H1 (cell line): ENCODE results near the gene OGG1. TPM values are rescaled to one million over a fixed set of nuclear protein-coding genes. Genes with fewer than 3 reads are reported as not detected.

ENCODE experiments used
- CTCF ChIA-PET: fragments of 300-600 bp; sonication (Branson Sonifier 250); formaldehyde crosslinking; loops from one replicate; lab custom pipeline; 2021; ENCODE audit not compliant: partially characterized antibody; lab: Charles Lee
- POLR2A ChIA-PET: fragments of 300-600 bp; sonication (Branson Sonifier 250); formaldehyde crosslinking; loops from one replicate; lab custom pipeline; 2021; ENCODE audit warnings: inconsistent platforms; ENCODE audit not compliant: partially characterized antibody; lab: Charles Lee
- DNase-seq, 2 experiments: peaks; one replicate each; pipeline versions ENCODE4 v3.0.0 to v3.0.0-alpha.2; 2010 to 2022; ENCODE audit warnings: low spot score in 2 of 2, low read depth in 1 of 2, mixed read lengths in 1 of 2
- FAIRE-seq: peaks from 2 replicates; lab custom pipeline; 2011; peaks lifted over from hg19 to GRCh38; lab: Jason Lieb, UNC
- H2AFZ ChIP-seq: 2 replicates; pipeline ENCODE4 v1.8.1; 2012; ENCODE audit warnings: low read length, inconsistent platforms
- H2AK5ac ChIP-seq: 2 replicates; pipeline ENCODE4 v1.6.1; 2013; ENCODE audit warnings: low read depth, low read length
- H2BK120ac ChIP-seq: replicated peaks from 2 replicates; pipeline ENCODE3; 2013; ENCODE audit warnings: low read depth, low read length, inconsistent platforms
- H2BK12ac ChIP-seq: 2 replicates; pipeline ENCODE4 v1.6.1; 2013; ENCODE audit warnings: low read depth, low read length
- H2BK15ac ChIP-seq: 2 replicates; pipeline ENCODE4 v1.6.1; 2013; ENCODE audit warnings: low read length
- H2BK20ac ChIP-seq: 2 replicates; pipeline ENCODE4 v1.6.1; 2013; ENCODE audit warnings: low read length
- H2BK5ac ChIP-seq: 2 replicates; pipeline ENCODE4 v1.6.1; 2013; ENCODE audit warnings: low read depth, low read length
- H3K14ac ChIP-seq: 2 replicates; pipeline ENCODE4 v1.6.1; 2013; ENCODE audit warnings: inconsistent platforms; ENCODE audit not compliant: insufficient read length
- H3K18ac ChIP-seq: 2 replicates; pipeline ENCODE4 v1.6.1; 2013; ENCODE audit warnings: low read length; ENCODE audit errors: extremely low read depth
- H3K23ac ChIP-seq: 2 replicates; pipeline ENCODE4 v1.6.1; 2013; ENCODE audit warnings: inconsistent platforms; ENCODE audit not compliant: insufficient read length
- H3K23me2 ChIP-seq: 2 replicates; pipeline ENCODE4 v1.6.1; 2013; ENCODE audit warnings: low read depth, low read length
- H3K27ac ChIP-seq: 2 replicates; pipeline ENCODE4 v1.6.1; 2011; ENCODE audit warnings: low read depth, low read length, inconsistent platforms
- H3K27me3 ChIP-seq, 4 experiments: replicated peaks in 1 of 4; 1 replicate in 1 of 4; 2 replicates in 3 of 4; pipeline versions ENCODE4 v1.6.1 to v1.8.1; 2011 to 2013; ENCODE audit warnings: low read length in 3 of 4, mild to moderate bottlenecking in 3 of 4, inconsistent platforms in 2 of 4, mixed read lengths in 2 of 4, moderate library complexity in 1 of 4; ENCODE audit not compliant: control insufficient read depth in 3 of 4, insufficient read depth in 3 of 4; ENCODE audit errors: extremely low read depth in 1 of 4
- H3K36me3 ChIP-seq, 4 experiments: 2 replicates each; pipeline versions ENCODE4 v1.6.1 to v1.8.1; 2011 to 2013; ENCODE audit warnings: mild to moderate bottlenecking in 4 of 4, low read length in 3 of 4, moderate library complexity in 2 of 4, control low read depth in 1 of 4, inconsistent platforms in 1 of 4; ENCODE audit not compliant: insufficient read depth in 4 of 4, control insufficient read depth in 2 of 4
- H3K4ac ChIP-seq: replicated peaks from 2 replicates; pipeline ENCODE3; 2013; ENCODE audit warnings: low read length, low read depth, mixed read lengths, inconsistent platforms; ENCODE audit not compliant: insufficient read length
- H3K4me1 ChIP-seq, 4 experiments: replicated peaks in 1 of 4; 1 replicate in 1 of 4; 2 replicates in 3 of 4; pipeline versions ENCODE4 v1.6.1 to v1.8.1; 2011 to 2013; ENCODE audit warnings: low read length in 3 of 4, inconsistent platforms in 2 of 4, mixed read lengths in 1 of 4; ENCODE audit not compliant: insufficient read depth in 4 of 4, control insufficient read depth in 3 of 4
- H3K4me2 ChIP-seq, 2 experiments: 2 replicates each; pipeline versions ENCODE4 v1.6.1 to v1.8.1; 2011 to 2013; ENCODE audit warnings: low read depth in 2 of 2, low read length in 2 of 2, control low read depth in 1 of 2, inconsistent platforms in 1 of 2, mild to moderate bottlenecking in 1 of 2; ENCODE audit not compliant: insufficient read depth in 1 of 2
- H3K4me3 ChIP-seq, 4 experiments: fragments of 200-600, 300-600 bp in 1 of 4; sonication (generic), shearing (Covaris generic), sonication (Bioruptor Twin) in 1 of 4; 2 replicates each; pipeline versions ENCODE4 v1.5.1 to v1.8.1; 2011 to 2016; ENCODE audit warnings: low read length in 4 of 4, low read depth in 3 of 4, control low read depth in 2 of 4, inconsistent platforms in 2 of 4, mild to moderate bottlenecking in 2 of 4, mixed read lengths in 1 of 4, moderate library complexity in 1 of 4; ENCODE audit not compliant: insufficient read depth in 2 of 4; ENCODE audit errors: extremely low read depth in 1 of 4
- H3K56ac ChIP-seq: replicated peaks from 2 replicates; pipeline ENCODE3; 2013; ENCODE audit warnings: low read depth, mild to moderate bottlenecking, mixed read lengths, low read length, inconsistent platforms; ENCODE audit not compliant: insufficient read length
- H3K79me1 ChIP-seq: 2 replicates; pipeline ENCODE4 v1.6.1; 2013; ENCODE audit warnings: low read depth, low read length, control low read depth
- H3K79me2 ChIP-seq, 2 experiments: 2 replicates each; pipeline versions ENCODE4 v1.6.1 to v1.8.1; 2012 to 2013; ENCODE audit warnings: low read length in 2 of 2, mild to moderate bottlenecking in 2 of 2, inconsistent platforms in 1 of 2; ENCODE audit not compliant: insufficient read depth in 2 of 2, control insufficient read depth in 1 of 2
- H3K9ac ChIP-seq, 4 experiments: replicated peaks in 1 of 4; 1 replicate in 1 of 4; 2 replicates in 3 of 4; pipeline versions ENCODE4 v1.6.1 to v1.8.1; 2011 to 2013; ENCODE audit warnings: low read depth in 3 of 4, low read length in 3 of 4, control low read depth in 2 of 4, mild to moderate bottlenecking in 2 of 4, moderate library complexity in 2 of 4, inconsistent platforms in 1 of 4; ENCODE audit errors: extremely low read depth in 1 of 4
- H3K9me3 ChIP-seq, 2 experiments: 2 replicates each; pipeline versions ENCODE4 v1.6.1 to v1.8.1; 2012 to 2013; ENCODE audit warnings: mild to moderate bottlenecking in 2 of 2, moderate library complexity in 2 of 2, control low read depth in 1 of 2, inconsistent platforms in 1 of 2, low read depth in 1 of 2, low read length in 1 of 2, mixed read lengths in 1 of 2; ENCODE audit not compliant: insufficient read depth in 2 of 2
- H4K20me1 ChIP-seq, 2 experiments: replicated peaks in 1 of 2; 2 replicates each; pipeline versions ENCODE3 to v1.8.1; 2011 to 2013; ENCODE audit warnings: inconsistent platforms in 2 of 2, low read length in 2 of 2, mild to moderate bottlenecking in 1 of 2; ENCODE audit not compliant: insufficient read depth in 2 of 2, control insufficient read depth in 1 of 2
- H4K5ac ChIP-seq: 2 replicates; pipeline ENCODE4 v1.6.1; 2013; ENCODE audit warnings: low read length, low read depth, mixed read lengths, inconsistent platforms; ENCODE audit not compliant: insufficient read length
- H4K8ac ChIP-seq: 2 replicates; pipeline ENCODE4 v1.8.0; 2013; ENCODE audit warnings: mild to moderate bottlenecking, moderate library complexity, low read length, inconsistent platforms; ENCODE audit not compliant: insufficient read depth; ENCODE audit errors: extremely low read depth
- H4K91ac ChIP-seq: replicated peaks from 2 replicates; pipeline ENCODE3; 2013; ENCODE audit warnings: low read length, mixed read lengths, inconsistent platforms; ENCODE audit not compliant: insufficient read length
- ASH2L ChIP-seq: fragments of 200-600, 300-600 bp; sonication (generic); IDR thresholded peaks from one replicate; pipeline ENCODE4 v1.7.1; 2017; ENCODE audit warnings: low read length
- BACH1 ChIP-seq: IDR thresholded peaks from 2 replicates; pipeline ENCODE4 v1.6.1; 2012; ENCODE audit warnings: low read length, improper control_type of control experiment
- HDAC2 ChIP-seq, 2 experiments: fragments of 300-600 bp in 1 of 2; sonication (generic) in 1 of 2; IDR thresholded peaks; 2 replicates each; pipeline ENCODE4 v1.6.1; 2011 to 2012; ENCODE audit warnings: low read depth in 2 of 2, low read length in 2 of 2, mild to moderate bottlenecking in 2 of 2, moderate library complexity in 2 of 2, borderline replicate concordance in 1 of 2, inconsistent platforms in 1 of 2
- PHF8 ChIP-seq: fragments of 200-600 bp; sonication (generic); conservative IDR thresholded peaks from 2 replicates; pipeline ENCODE4 v1.7.1; 2012; ENCODE audit warnings: low read depth, mild to moderate bottlenecking, inconsistent platforms, low read length, moderate library complexity
- SUZ12 ChIP-seq: fragments of 200-600 bp; sonication (generic); IDR thresholded peaks from 2 replicates; pipeline ENCODE4 v1.6.1; 2012; ENCODE audit warnings: mild to moderate bottlenecking, inconsistent platforms, low read length, moderate library complexity, mixed read lengths
- TAF7 ChIP-seq: optimal IDR thresholded peaks from 2 replicates; pipeline ENCODE3; 2011; ENCODE audit warnings: low read depth, mild to moderate bottlenecking, inconsistent platforms, low read length, moderate library complexity, borderline replicate concordance
- USF2 ChIP-seq: IDR thresholded peaks from 2 replicates; pipeline ENCODE4 v1.6.1; 2011; ENCODE audit warnings: low read length, improper control_type of control experiment
- WGBS, 2 experiments: shearing (Covaris generic) in 1 of 2; methylation state at CpG; one replicate each; pipeline versions ENCODE4 v1.1.6 to v1.1.7; 2013 to 2015; ENCODE audit warnings: low lambda C conversion rate in 2 of 2, mixed read lengths in 2 of 2, inconsistent platforms in 1 of 2, low coverage in 1 of 2, missing lambda C conversion rate in 1 of 2; ENCODE audit not compliant: insufficient replicate concordance in 2 of 2, insufficient coverage in 1 of 2, insufficient read length in 1 of 2; ENCODE audit errors: extremely low coverage in 1 of 2, missing lambda C conversion rate in 1 of 2; 5-methylcytosine and 5-hydroxymethylcytosine counted together
- polyA plus RNA-seq, 7 experiments: library from polyadenylated mRNA; depleted of rRNA in 3 of 7; stranded (reverse) in 5 of 7; unstranded in 2 of 7; fragments of >200 nt in 5 of 7; fragments of 200-250 nt in 2 of 7; gene quantifications; 1 replicate in 5 of 7; 2 replicates in 1 of 7; 4 replicates in 1 of 7; pipeline versions ENCODE4 v1.2.1 to v1.2.3, GENCODE V29; 2011 to 2013; ENCODE audit warnings: missing spikeins in 2 of 7, mixed read lengths in 2 of 7
- total RNA-seq: library from RNA; stranded (reverse); fragmentation: NEBNext Ultra II Directional; extraction: Animal tissue kit (Norgen Biotek cat#: 25700); gene quantifications from 2 replicates; pipeline ENCODE4 v1.2.1, GENCODE V29; 2021
- TF ChIP-seq, protein P1 (sequence below): IDR thresholded peaks from 2 replicates; pipeline ENCODE4 v1.6.1; 2012; ENCODE audit warnings: inconsistent platforms

OGG1 gene
- total and polyA plus RNA-seq, 2 of the 8 experiments (the other 6 are each of a cell fraction or from before 2014, with no cell fraction given) = 29.6 to 46.8 TPM

DNA sequence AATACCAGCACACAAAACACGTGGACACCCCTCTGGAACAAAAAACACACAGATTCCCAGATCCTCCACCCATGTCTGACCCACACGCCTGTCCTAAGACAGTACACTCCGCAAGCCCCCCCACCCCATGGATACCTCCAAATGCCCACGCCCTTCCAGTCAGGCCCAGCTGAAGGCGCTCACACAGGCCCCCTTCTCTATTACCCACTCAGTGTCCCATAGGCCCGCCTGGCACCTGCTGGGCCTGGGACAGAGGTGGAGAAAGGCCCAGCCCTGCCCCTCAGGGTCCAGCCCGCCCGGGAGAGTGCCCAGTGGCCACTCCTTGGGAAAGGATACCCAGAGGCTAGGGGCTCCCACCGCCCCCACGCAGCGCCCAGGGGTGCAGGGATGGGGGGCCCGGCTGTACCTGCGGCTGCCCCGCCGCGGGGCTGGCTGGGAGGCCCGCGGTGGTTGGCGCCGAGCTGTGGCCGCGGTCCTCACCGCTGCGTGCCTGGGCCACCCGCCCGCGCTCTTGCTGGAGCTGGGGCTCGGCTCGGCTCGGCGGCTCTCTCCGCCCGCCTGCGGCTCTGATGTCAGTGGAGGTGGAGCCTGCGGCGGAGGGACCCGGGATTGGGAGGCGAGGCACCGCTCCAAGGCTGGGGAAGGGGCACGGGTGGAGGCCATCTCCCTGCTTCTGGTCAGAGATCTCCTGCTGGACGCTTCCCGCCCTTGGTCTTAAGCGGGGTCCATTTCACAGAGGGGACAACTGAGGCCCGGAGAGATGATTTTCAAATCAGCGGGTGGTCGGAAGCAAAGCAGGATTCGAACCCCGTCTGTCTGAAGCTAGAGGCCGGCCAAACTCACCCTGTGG lies 19.9 kb downstream of the OGG1 start, which contains the start of gene CAMK1:
Gene CAMK1 (minus strand): TSS at position 522 of the 850 bp plus-strand sequence. CDS start 2,198 bp downstream, outside the sequence.
- TF ChIP-seq BACH1 (no peak), PHF8 (peak; percentile 45; the same call in 1 of the 2 replicates), USF2 (no peak), TAF7 (peak; percentile 2), SUZ12 (no peak), HDAC2 (IDR thresholded peaks at IDR 0.05; ENCODE audit: borderline replicate concordance in 1 of 2, low read depth in 2 of 2, low read length in 2 of 2) (peak in 1 of 2 experiments; percentile 77; a peak in 1 of 4 replicates), ASH2L (peak; percentile 67)
- TF ChIP-seq, protein P1, sequence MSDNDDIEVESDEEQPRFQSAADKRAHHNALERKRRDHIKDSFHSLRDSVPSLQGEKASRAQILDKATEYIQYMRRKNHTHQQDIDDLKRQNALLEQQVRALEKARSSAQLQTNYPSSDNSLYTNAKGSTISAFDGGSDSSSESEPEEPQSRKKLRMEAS = no peak
- no peak within 1 kb of the TSS for H3K27ac ChIP-seq
- no peak within 1 kb of the TSS for H2BK20ac ChIP-seq
- no peak within 1 kb of the TSS for H3K23ac ChIP-seq
- H3K23me2 ChIP-seq = peaks cover 7% of the 10 kb centered on the region
- H4K91ac ChIP-seq = peak within 1 kb of the TSS; percentile 35
- H2BK15ac ChIP-seq = no peak within 1 kb of the TSS
- H3K14ac ChIP-seq = no peak within 1 kb of the TSS
- peaks cover 0 to 10% (median 2%) of the 10 kb centered on the region in 4 experiments; a peak in 1 of 7 replicates for H3K4me1 ChIP-seq
- FAIRE-seq (no peak), DNase-seq (peak in 1 of 2 experiments; percentile 85)
- POLR2A ChIA-PET = interaction anchor here (0.6 to 5.2 kb wide), 9 partner anchors 8 to 256 kb away, joined by 3 to 43 read pairs (median 4); partner anchors contain the start of genes ARPC4, FANCD2, OGG1 and TADA3
- H3K18ac ChIP-seq = no peak within 1 kb of the TSS; the same call in none of the 2 replicates
- H3K36me3 ChIP-seq = no peaks in the 10 kb centered on the region
- no peaks in the 10 kb centered on the region for H3K79me1 ChIP-seq
- H2AK5ac ChIP-seq = no peak within 1 kb of the TSS
- no peak within 1 kb of the TSS for H2BK120ac ChIP-seq
- no peak within 1 kb of the TSS for H2BK12ac ChIP-seq
- peak within 1 kb of the TSS in 3 of 4 experiments; percentile 6 to 67 (median 21); a peak in 5 of 7 replicates for H3K9ac ChIP-seq
- no peak within 1 kb of the TSS for H3K4ac ChIP-seq
- no peak within 1 kb of the TSS for H2BK5ac ChIP-seq
- H3K56ac ChIP-seq = no peak within 1 kb of the TSS
- H4K20me1 ChIP-seq = peaks cover 0 to 3% of the 10 kb centered on the region in 2 experiments
- WGBS, 2 experiments = 15% methylated on average over 45 of the region's 49 CpGs; no CpG with 5 or more reads in 1 of the 2 experiments
- no peaks in the 10 kb centered on the region for H3K79me2 ChIP-seq
- H3K4me2 ChIP-seq = peak within 1 kb of the TSS; percentile 69 to 79
- H4K8ac ChIP-seq = no peak within 1 kb of the TSS; the same call in 1 of the 2 replicates
- H4K5ac ChIP-seq = no peak within 1 kb of the TSS
- no peaks in the 10 kb centered on the region for H3K9me3 ChIP-seq
- CTCF ChIA-PET = interaction anchor here (0.9 to 1.6 kb wide), 3 partner anchors 12 to 17 kb away, joined by 3 to 5 read pairs (median 3); no protein-coding TSS in a partner anchor
- H3K4me3 ChIP-seq = peak within 1 kb of the TSS; percentile 50 to 68 (median 52)
- H3K27me3 ChIP-seq = peaks cover 1 to 28% (median 23%) of the 10 kb centered on the region in 4 experiments; a peak in 6 of 7 replicates
- peak within 1 kb of the TSS; percentile 57; the same call in 1 of the 2 replicates for H2AFZ ChIP-seq
